HS-27A (cell line): ENCODE results near the gene KCNMA1.

Experiments
- DNase-seq: peaks from one replicate; pipeline ENCODE4 v3.0.0-alpha.2; 2012; ENCODE audit warnings: low read depth, missing footprints

KCNMA1 gene

GRCh38 chr10:77631241-77631640 is 6.4 kb downstream of the KCNMA1 start:
- DNase-seq, result no peak

GRCh38 chr10:77630507-77630848 is 7.1 kb downstream of the KCNMA1 start:
- DNase-seq, result no peak

GRCh38 chr10:77629775-77630506 is 7.7 kb downstream of the KCNMA1 start:
- DNase-seq, result no peak

GRCh38 chr10:77628906-77629730 is 8.5 kb downstream of the KCNMA1 start:
- DNase-seq, result no peak

- DNase-seq, result no peak
These were observed 11.2 kb downstream of the KCNMA1 start for GRCh38 chr10:77626266-77626935.

GRCh38 chr10:77625379-77625778 is 12.2 kb downstream of the KCNMA1 start:
- no peak for DNase-seq

GRCh38 chr10:77622889-77623291 is 14.7 kb downstream of the KCNMA1 start:
- no peak for DNase-seq

- no peak for DNase-seq
These were observed 16.9 kb downstream of the KCNMA1 start for GRCh38 chr10:77620731-77621130.

- no peak for DNase-seq
These were observed 17.5 kb downstream of the KCNMA1 start for GRCh38 chr10:77619964-77620703.

GRCh38 chr10:77618117-77618516 is 19.5 kb downstream of the KCNMA1 start:
- DNase-seq, result no peak

- no peak for DNase-seq
These were observed 20.8 kb downstream of the KCNMA1 start for GRCh38 chr10:77616766-77617165.

GRCh38 chr10:77614778-77615625 is 22.6 kb downstream of the KCNMA1 start:
- DNase-seq, result no peak

- no peak for DNase-seq
These were observed 24.0 kb downstream of the KCNMA1 start for GRCh38 chr10:77613476-77614130.

- no peak for DNase-seq
These were observed 25.9 kb downstream of the KCNMA1 start for GRCh38 chr10:77611670-77612069.

GRCh38 chr10:77611221-77611620 is 26.4 kb downstream of the KCNMA1 start:
- no peak for DNase-seq

- DNase-seq, result no peak
These were observed 27.8 kb downstream of the KCNMA1 start for GRCh38 chr10:77609781-77610272.

- DNase-seq, result no peak
These were observed 29.3 kb downstream of the KCNMA1 start for GRCh38 chr10:77608281-77608680.

GRCh38 chr10:77606751-77607150 is 30.9 kb downstream of the KCNMA1 start:
- no peak for DNase-seq

GRCh38 chr10:77605466-77605865 is 32.1 kb downstream of the KCNMA1 start:
- DNase-seq, result no peak

- DNase-seq, result no peak
These were observed 32.7 kb downstream of the KCNMA1 start for GRCh38 chr10:77604941-77605351.

GRCh38 chr10:77604063-77604462 is 33.5 kb downstream of the KCNMA1 start:
- no peak for DNase-seq
